HepG2 (cell line): ENCODE results near the gene AGBL2. TPM values are rescaled to one million over a fixed set of nuclear protein-coding genes. Genes with fewer than 3 reads are reported as not detected.

Experiments used
- ATAC-seq: fragments of 200-7000 bp; cut with Tn5 transposase; 3 replicates; pipeline ENCODE4 v1.9.1; 2020; ENCODE audit warnings: mild to moderate bottlenecking, moderate library complexity
- BruUV-seq: library from RNA; stranded (reverse); fragments of 400-500 nt; replicated peaks from 2 replicates; lab custom pipeline; 2021; lab: Mats Ljungman, UMichigan
- CTCF ChIA-PET: fragments of 300-600 bp; formaldehyde crosslinking; extraction: SDS; loops from one replicate; lab custom pipeline; 2021; ENCODE audit warnings: low total read pairs, inconsistent platforms, low intra/inter-chr PET ratio; lab: Yijun Ruan, JAX
- POLR2A ChIA-PET: fragments of 350-600 bp; sonication (Branson Sonifier 250); formaldehyde crosslinking; loops from one replicate; lab custom pipeline; 2020; ENCODE audit warnings: antibody characterized with exemption, inconsistent platforms; lab: Yijun Ruan, JAX
- DNase-seq: peaks from one replicate; pipeline ENCODE4 v3.0.0-alpha.2; 2015; ENCODE audit warnings: low spot score
- FAIRE-seq: peaks from 3 replicates; lab custom pipeline; 2011; peaks lifted over from hg19 to GRCh38; lab: Jason Lieb, UNC
- H2AFZ ChIP-seq: one replicate; pipeline ENCODE4 v1.6.1; 2011; ENCODE audit warnings: low read length, inconsistent platforms
- H3K27ac ChIP-seq: fragments of 300-600 bp; 3 replicates; pipeline ENCODE4 v1.8.0; 2011; ENCODE audit warnings: mixed run types, mild to moderate bottlenecking, mixed read lengths, low read length, inconsistent platforms; ENCODE audit not compliant: insufficient read depth; ENCODE audit errors: extremely low read length
- H3K27me3 ChIP-seq, 2 experiments: fragments of 200-600 bp in 1 of 2; 2 replicates in 1 of 2; 3 replicates in 1 of 2; pipeline versions ENCODE4 v1.6.0 to v1.8.0; 2011; ENCODE audit warnings: low read length in 2 of 2, mild to moderate bottlenecking in 2 of 2, moderate library complexity in 2 of 2, inconsistent platforms in 1 of 2; ENCODE audit not compliant: insufficient read depth in 2 of 2, control insufficient read depth in 1 of 2
- H3K36me3 ChIP-seq, 2 experiments: fragments of 200-600 bp in 1 of 2; replicated peaks in 1 of 2; 2 replicates in 1 of 2; 3 replicates in 1 of 2; pipeline versions ENCODE4 v1.5.1 to v1.8.0; 2011; ENCODE audit warnings: low read length in 2 of 2, inconsistent platforms in 1 of 2; ENCODE audit not compliant: insufficient read depth in 2 of 2, control insufficient read depth in 1 of 2
- H3K4me1 ChIP-seq: 2 replicates; pipeline ENCODE4 v1.5.1; 2012; ENCODE audit warnings: low read length, inconsistent platforms; ENCODE audit not compliant: insufficient read depth
- H3K4me2 ChIP-seq: 2 replicates; pipeline ENCODE4 v1.6.0; 2011; ENCODE audit warnings: low read depth, low read length, inconsistent platforms
- H3K4me3 ChIP-seq, 3 experiments: fragments of 200-600 bp in 1 of 3; sonication (generic), shearing (Covaris generic) in 1 of 3; replicated peaks in 1 of 3; 2 replicates each; pipeline ENCODE4 v1.5.1; 2011 to 2016; ENCODE audit warnings: low read length in 3 of 3, inconsistent platforms in 2 of 3, low read depth in 2 of 3, mild to moderate bottlenecking in 2 of 3, control low read depth in 1 of 3, mixed read lengths in 1 of 3; ENCODE audit not compliant: insufficient read depth in 1 of 3
- H3K79me2 ChIP-seq: one replicate; pipeline ENCODE4 v1.6.1; 2011; ENCODE audit warnings: low read length, inconsistent platforms; ENCODE audit not compliant: insufficient read depth
- H3K9ac ChIP-seq: 2 replicates; pipeline ENCODE4 v1.6.0; 2011; ENCODE audit warnings: mild to moderate bottlenecking, low read depth, low read length, inconsistent platforms; ENCODE audit not compliant: insufficient read depth
- H3K9me3 ChIP-seq: 2 replicates; pipeline ENCODE4 v1.5.1; 2012; ENCODE audit warnings: mild to moderate bottlenecking, low read length
- H4K20me1 ChIP-seq: 2 replicates; pipeline ENCODE4 v1.6.0; 2011; ENCODE audit warnings: inconsistent platforms, mild to moderate bottlenecking, low read length, moderate library complexity; ENCODE audit not compliant: insufficient read depth
- EP300 ChIP-seq, 3 experiments: sonication (generic) in 1 of 3; formaldehyde crosslinking in 1 of 3; IDR thresholded peaks; 2 replicates each; pipeline versions ENCODE4 v1.5.1 to v1.6.1; 2011 to 2020; ENCODE audit warnings: low read depth in 2 of 3, low read length in 2 of 3, borderline replicate concordance in 1 of 3, improper control_type of control experiment in 1 of 3, mild to moderate bottlenecking in 1 of 3, missing genetic modification reagents in 1 of 3, moderate library complexity in 1 of 3
- PAF1 ChIP-seq: IDR thresholded peaks from 2 replicates; pipeline ENCODE4 v1.6.1; 2016; ENCODE audit warnings: missing genetic modification reagents, missing compliant biosample characterization
- POGK ChIP-seq: sonication (generic); formaldehyde crosslinking; conservative IDR thresholded peaks from 2 replicates; pipeline ENCODE4 v1.8.0; 2022; ENCODE audit warnings: mild to moderate bottlenecking, moderate library complexity, missing genetic modification reagents
- SAP130 ChIP-seq: IDR thresholded peaks from 2 replicates; pipeline ENCODE4 v1.6.1; 2016; ENCODE audit warnings: low read depth
- SETDB1 ChIP-seq: sonication (generic); formaldehyde crosslinking; IDR thresholded peaks from 2 replicates; pipeline ENCODE4 v1.5.1; 2020; ENCODE audit warnings: missing genetic modification reagents, mild to moderate bottlenecking, borderline replicate concordance
- SIN3B ChIP-seq: fragments of 150-350 bp; IDR thresholded peaks from 2 replicates; pipeline ENCODE4 v1.6.1; 2014; ENCODE audit warnings: low read length
- THAP9 ChIP-seq: sonication (generic); formaldehyde crosslinking; IDR thresholded peaks from 2 replicates; pipeline ENCODE4; 2020; ENCODE audit warnings: missing genetic modification reagents, mild to moderate bottlenecking, borderline replicate concordance
- TMF1 ChIP-seq: sonication (generic); formaldehyde crosslinking; IDR thresholded peaks from 2 replicates; pipeline ENCODE4 v1.8.1; 2022; ENCODE audit warnings: low read depth, missing genetic modification reagents
- ZKSCAN1 ChIP-seq: fragments of 150-350 bp; IDR thresholded peaks from 2 replicates; pipeline ENCODE4 v1.6.1; 2014; ENCODE audit warnings: low read length
- ZNF17 ChIP-seq: sonication (generic); formaldehyde crosslinking; IDR thresholded peaks from 2 replicates; pipeline ENCODE4 v1.5.0; 2020; ENCODE audit warnings: mild to moderate bottlenecking, missing genetic modification reagents
- ZNF230 ChIP-seq: sonication (generic); formaldehyde crosslinking; IDR thresholded peaks from 2 replicates; pipeline ENCODE4 v1.4.0; 2020; ENCODE audit warnings: mild to moderate bottlenecking, missing genetic modification reagents
- ZNF234 ChIP-seq: sonication (generic); formaldehyde crosslinking; conservative IDR thresholded peaks from 2 replicates; pipeline ENCODE4 v1.5.1; 2020; ENCODE audit warnings: mild to moderate bottlenecking, missing genetic modification reagents
- ZNF235 ChIP-seq: sonication (generic); formaldehyde crosslinking; IDR thresholded peaks from 2 replicates; pipeline ENCODE4 v1.8.1; 2023; ENCODE audit warnings: mild to moderate bottlenecking, missing genetic modification reagents, borderline replicate concordance
- ZNF800 ChIP-seq: sonication (generic); formaldehyde crosslinking; IDR thresholded peaks from 2 replicates; pipeline ENCODE4 v1.4.0; 2020; ENCODE audit warnings: missing genetic modification reagents
- WGBS: methylation state at CpG from one replicate; pipeline ENCODE4 v1.1.6; 2017; ENCODE audit warnings: low lambda C conversion rate; 5-methylcytosine and 5-hydroxymethylcytosine counted together
- in situ Hi-C: cut with HindIII; loops from 2 replicates; pipeline ENCODE4 v1.10.0; 2017; ENCODE audit warnings: low pct_unique_long_range_greater_than_20kb; ENCODE audit not compliant: extremely low pct_ligation_motif_present
- intact Hi-C: fragments of 100-400 bp; cut with micrococcal nuclease; formaldehyde crosslinking; loops from one replicate; pipeline ENCODE4 v1.10.0; 2022; ENCODE audit not compliant: unreplicated experiment
- polyA plus RNA-seq, 8 experiments: library from polyadenylated mRNA; depleted of rRNA in 3 of 8; stranded (reverse) in 7 of 8; unstranded in 1 of 8; fragments of >200 nt; fragmentation: Illumina TruSeq in 4 of 8; extraction: Trizol in 4 of 8; gene quantifications; 2 replicates each; pipeline versions ENCODE4 v1.2.1 to v1.2.3, GENCODE V29; 2011 to 2016; ENCODE audit warnings: low read depth in 4 of 8, missing spikeins in 1 of 8, mixed read lengths in 1 of 8; ENCODE audit not compliant: insufficient read depth in 1 of 8
- total RNA-seq, 5 experiments: library from RNA; depleted of rRNA; stranded (reverse); fragments of >200 nt; fragmentation: Illumina TruSeq; extraction: Trizol; gene quantifications; 2 replicates each; pipeline ENCODE4 v1.2.3, GENCODE V29; 2016; ENCODE audit warnings: low read depth in 1 of 5
- TF ChIP-seq, protein P1 (sequence below): sonication (generic); formaldehyde crosslinking; IDR thresholded peaks from 2 replicates; pipeline ENCODE4 v1.4.0; 2020; ENCODE audit warnings: missing genetic modification reagents

Gene AGBL2
- total and polyA plus RNA-seq, 2 of the 13 experiments (the other 11 are each of a cell fraction or from before 2014, with no cell fraction given), result 1.6 to 5.7 TPM

- Histone ChIP-seq H3K36me3 (peaks cover 3 to 29% of the 10 kb centered on the region in 2 experiments; a peak in 4 of 5 replicates), H3K27me3 (no peaks in the 10 kb centered on the region), H3K4me1 (no peaks in the 10 kb centered on the region), H3K27ac (no peak overlapping the region), H3K9ac (no peak overlapping the region), H3K4me3 (no peak overlapping the region), H3K79me2 (no peaks in the 10 kb centered on the region), H4K20me1 (no peaks in the 10 kb centered on the region), H3K4me2 (no peak overlapping the region), H3K9me3 (no peaks in the 10 kb centered on the region), H2AFZ (no peak overlapping the region)
- DNase-seq (peak; percentile 58), FAIRE-seq (peak; percentile 64), ATAC-seq (peak; percentile 85)
- ChIA-PET POLR2A (interaction anchor here (0.8 to 1.0 kb wide), 2 partner anchors 29 to 38 kb away, joined by 3 read pairs; partner anchors contain the start of genes KBTBD4 and NDUFS3), CTCF (no interaction called here)
- 84% methylated on average over 10 of the region's 10 CpGs for WGBS
- BruUV-seq, result no TSS peak
- intact Hi-C loops, result no loop called here
- in situ Hi-C loops, result no loop called here
- TF ChIP-seq ZNF230 (CRISPR knock-in tag) (no peak), THAP9 (CRISPR knock-in tag) (no peak), POGK (no peak), ZNF235 (CRISPR knock-in tag) (no peak), ZNF800 (CRISPR knock-in tag) (no peak), ZNF17 (no peak), SETDB1 (CRISPR knock-in tag) (no peak), SIN3B (no peak), PAF1 (no peak), SAP130 (0 out of 2 replicates have a peak, but pooled peaks have one; percentile 25), ZKSCAN1 (no peak), TMF1 (no peak), ZNF234 (CRISPR knock-in tag) (no peak), EP300 (IDR thresholded peaks at IDR 0.05; ENCODE audit: low read depth in 2 of 2, low read length in 2 of 2) (no peak), EP300 (CRISPR knock-in tag; IDR thresholded peaks at IDR 0.05; ENCODE audit: borderline replicate concordance) (no peak)
- TF ChIP-seq, protein P1, sequence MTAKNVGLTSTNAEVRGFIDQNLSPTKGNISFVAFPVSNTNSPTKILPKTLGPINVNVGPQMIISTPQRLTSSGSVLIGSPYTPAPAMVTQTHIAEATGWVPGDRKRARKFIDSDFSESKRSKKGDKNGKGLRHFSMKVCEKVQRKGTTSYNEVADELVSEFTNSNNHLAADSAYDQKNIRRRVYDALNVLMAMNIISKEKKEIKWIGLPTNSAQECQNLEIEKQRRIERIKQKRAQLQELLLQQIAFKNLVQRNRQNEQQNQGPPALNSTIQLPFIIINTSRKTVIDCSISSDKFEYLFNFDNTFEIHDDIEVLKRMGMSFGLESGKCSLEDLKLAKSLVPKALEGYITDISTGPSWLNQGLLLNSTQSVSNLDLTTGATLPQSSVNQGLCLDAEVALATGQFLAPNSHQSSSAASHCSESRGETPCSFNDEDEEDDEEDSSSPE, result no peak
These were observed 98.3 kb downstream of the AGBL2 start for GRCh38 chr11:47616726-47617416.
